CD14-positive monocyte (primary cell): ENCODE results near the gene OR9Q1. TPM values are rescaled to one million over a fixed set of nuclear protein-coding genes. Genes with fewer than 3 reads are reported as not detected.

Source experiments
- DNase-seq, 3 donors: peaks; one replicate each; pipeline ENCODE4 v3.0.0-alpha.2; 2011 to 2022
- H2AFZ ChIP-seq: 2 replicates; pipeline ENCODE4 v1.6.0; 2012; ENCODE audit warnings: mild to moderate bottlenecking, low read depth, low read length, inconsistent platforms; ENCODE audit not compliant: insufficient read depth, poor library complexity, severe bottlenecking
- H3K27ac ChIP-seq, 2 donors: 1 replicate in 1 of 2; 2 replicates in 1 of 2; pipeline ENCODE4 v1.5.1; 2012 to 2013; ENCODE audit warnings: low read length in 2 of 2, control low read depth in 1 of 2, inconsistent platforms in 1 of 2, low read depth in 1 of 2, mild to moderate bottlenecking in 1 of 2
- H3K27me3 ChIP-seq, 2 donors: one replicate each; pipeline versions ENCODE4 v1.6.0 to v1.6.1; 2011 to 2013; ENCODE audit warnings: low read length in 2 of 2; ENCODE audit not compliant: control insufficient read depth in 2 of 2, insufficient read depth in 2 of 2
- H3K36me3 ChIP-seq, 2 donors: replicated peaks in 1 of 2; 1 replicate in 1 of 2; 2 replicates in 1 of 2; pipeline versions ENCODE4 v1.5.1 to v1.6.1; 2012 to 2013; ENCODE audit warnings: low read length in 2 of 2, control low read depth in 1 of 2, inconsistent platforms in 1 of 2, mild to moderate bottlenecking in 1 of 2; ENCODE audit not compliant: insufficient read depth in 2 of 2, control insufficient read depth in 1 of 2
- H3K4me1 ChIP-seq, 2 donors: 1 replicate in 1 of 2; 2 replicates in 1 of 2; pipeline versions ENCODE4 v1.5.1 to v1.6.1; 2012 to 2013; ENCODE audit warnings: low read length in 2 of 2, control low read depth in 1 of 2, inconsistent platforms in 1 of 2, mild to moderate bottlenecking in 1 of 2, moderate library complexity in 1 of 2; ENCODE audit not compliant: insufficient read depth in 2 of 2, control insufficient read depth in 1 of 2
- H3K4me2 ChIP-seq: replicated peaks from 2 replicates; pipeline ENCODE3; 2012; ENCODE audit warnings: low read length, moderate library complexity, mild to moderate bottlenecking; ENCODE audit not compliant: poor library complexity, severe bottlenecking; ENCODE audit errors: extremely low read depth
- H3K4me3 ChIP-seq, 3 experiments: fragments of 200-600 bp in 1 of 3; sonication (generic) in 1 of 3; replicated peaks in 1 of 3; 1 replicate in 2 of 3; 2 replicates in 1 of 3; pipeline ENCODE4 v1.5.1; 2011 to 2013; ENCODE audit warnings: low read length in 3 of 3, mild to moderate bottlenecking in 3 of 3, control low read depth in 2 of 3, low read depth in 2 of 3, inconsistent platforms in 1 of 3, moderate library complexity in 1 of 3
- H3K79me2 ChIP-seq: 2 replicates; pipeline ENCODE4 v1.6.0; 2012; ENCODE audit warnings: mild to moderate bottlenecking, control low read depth, inconsistent platforms, low read length, moderate library complexity; ENCODE audit not compliant: insufficient read depth
- H3K9ac ChIP-seq: 2 replicates; pipeline ENCODE4 v1.6.0; 2017; ENCODE audit warnings: low read length, mild to moderate bottlenecking; ENCODE audit not compliant: insufficient read depth, poor library complexity, severe bottlenecking
- H3K9me3 ChIP-seq, 2 donors: replicated peaks in 1 of 2; 1 replicate in 1 of 2; 2 replicates in 1 of 2; pipeline versions ENCODE4 v1.5.1 to v1.6.1; 2012 to 2013; ENCODE audit warnings: low read length in 2 of 2, control low read depth in 1 of 2; ENCODE audit not compliant: control insufficient read depth in 1 of 2, insufficient read depth in 1 of 2
- H4K20me1 ChIP-seq: 2 replicates; pipeline ENCODE4 v1.6.0; 2012; ENCODE audit warnings: mild to moderate bottlenecking, low read length, control low read depth, moderate library complexity; ENCODE audit not compliant: insufficient read depth
- H3K27ac Mint-ChIP-seq, 7 donors: one replicate each; pipeline ENCODE4 v1.8.0; 2020; ENCODE audit warnings: mild to moderate bottlenecking in 7 of 7, mixed read lengths in 7 of 7, moderate library complexity in 6 of 7, inconsistent platforms in 2 of 7
- H3K27me3 Mint-ChIP-seq, 3 donors: one replicate each; pipeline ENCODE4 v1.8.0; 2021 to 2022; ENCODE audit warnings: low read depth in 3 of 3, mild to moderate bottlenecking in 3 of 3, mixed read lengths in 3 of 3, moderate library complexity in 3 of 3, inconsistent platforms in 1 of 3
- H3K36me3 Mint-ChIP-seq, 2 donors: one replicate each; pipeline ENCODE4 v1.8.0; 2020; ENCODE audit warnings: mixed read lengths in 2 of 2, inconsistent platforms in 1 of 2, mild to moderate bottlenecking in 1 of 2
- H3K4me1 Mint-ChIP-seq: one replicate; pipeline ENCODE4 v1.8.0; 2020; ENCODE audit warnings: mild to moderate bottlenecking, mixed read lengths
- H3K4me3 Mint-ChIP-seq, 2 donors: one replicate each; pipeline ENCODE4 v1.8.0; 2020; ENCODE audit warnings: mild to moderate bottlenecking in 2 of 2, mixed read lengths in 2 of 2, moderate library complexity in 1 of 2
- H3K9me3 Mint-ChIP-seq, 7 donors: one replicate each; pipeline ENCODE4 v1.8.0; 2020 to 2022; ENCODE audit warnings: mixed read lengths in 7 of 7, mild to moderate bottlenecking in 6 of 7, moderate library complexity in 6 of 7, inconsistent platforms in 2 of 7
- WGBS: methylation state at CpG from one replicate; pipeline ENCODE4 v1.1.5; 2013; ENCODE audit warnings: missing lambda C conversion rate; ENCODE audit not compliant: insufficient coverage; 5-methylcytosine and 5-hydroxymethylcytosine counted together
- intact Hi-C, 2 donors: fragments of 100-400 bp; cut with micrococcal nuclease; formaldehyde crosslinking; loops; one replicate each; pipeline versions ENCODE4 v1.15.0 to v1.15.1; 2023
- polyA plus RNA-seq, 3 donors: library from polyadenylated mRNA; depleted of rRNA in 1 of 3; unstranded in 2 of 3; stranded (reverse) in 1 of 3; fragments of 300-500 nt in 2 of 3; fragments of >200 nt in 1 of 3; fragmentation: Illumina TruSeq in 2 of 3; gene quantifications; 1 replicate in 2 of 3; 2 replicates in 1 of 3; pipeline ENCODE4 v1.2.3, GENCODE V29; 2012 to 2021
- TF ChIP-seq, protein P1 (sequence below): fragments of 200-600 bp; IDR thresholded peaks from one replicate; pipeline ENCODE4 v1.8.0; 2022; ENCODE audit warnings: antibody characterized with exemption, mild to moderate bottlenecking

OR9Q1 gene
- polyA plus RNA-seq, 3 donors = not detected

DNA sequence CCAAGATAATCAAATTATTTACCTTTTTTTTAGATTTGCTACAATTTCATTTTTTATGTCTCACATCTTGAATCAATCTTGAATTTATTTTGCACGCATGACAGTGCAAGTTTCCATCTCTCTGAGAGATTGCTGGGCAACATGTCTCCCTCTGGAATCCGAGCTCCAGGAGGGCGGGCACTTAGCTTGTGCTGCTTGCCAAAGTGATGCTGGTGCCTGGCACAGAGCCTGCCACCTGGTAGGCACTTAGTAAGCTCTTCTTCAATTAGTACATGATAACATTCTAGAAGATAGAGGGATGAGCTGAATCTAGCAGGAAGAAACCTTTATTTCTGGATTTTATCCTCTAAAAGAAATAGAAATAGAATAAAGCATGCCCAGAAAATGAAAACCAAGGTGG is 129.1 kb downstream of the OR9Q1 start:
- Mint-ChIP-seq H3K9me3 (peaks cover 0 to 7% (median 0%) of the 10 kb centered on the region in 7 donors), H3K27ac (no peak overlapping the region), H3K4me3 (no peak overlapping the region), H3K4me1 (peaks cover 3% of the 10 kb centered on the region), H3K36me3 (no peaks in the 10 kb centered on the region), H3K27me3 (peaks cover 0 to 4% (median 0%) of the 10 kb centered on the region in 3 donors)
- peaks cover 0 to 4% of the 10 kb centered on the region in 2 donors for H3K4me1 ChIP-seq
- no peaks in the 10 kb centered on the region for H3K36me3 ChIP-seq
- H3K4me3 ChIP-seq = no peak overlapping the region
- intact Hi-C loops = no loop called here
- DNase-seq = no peak
- no peak overlapping the region for H3K27ac ChIP-seq
- no peak overlapping the region for H2AFZ ChIP-seq
- no peaks in the 10 kb centered on the region for H4K20me1 ChIP-seq
- H3K79me2 ChIP-seq = no peaks in the 10 kb centered on the region
- TF ChIP-seq, protein P1, sequence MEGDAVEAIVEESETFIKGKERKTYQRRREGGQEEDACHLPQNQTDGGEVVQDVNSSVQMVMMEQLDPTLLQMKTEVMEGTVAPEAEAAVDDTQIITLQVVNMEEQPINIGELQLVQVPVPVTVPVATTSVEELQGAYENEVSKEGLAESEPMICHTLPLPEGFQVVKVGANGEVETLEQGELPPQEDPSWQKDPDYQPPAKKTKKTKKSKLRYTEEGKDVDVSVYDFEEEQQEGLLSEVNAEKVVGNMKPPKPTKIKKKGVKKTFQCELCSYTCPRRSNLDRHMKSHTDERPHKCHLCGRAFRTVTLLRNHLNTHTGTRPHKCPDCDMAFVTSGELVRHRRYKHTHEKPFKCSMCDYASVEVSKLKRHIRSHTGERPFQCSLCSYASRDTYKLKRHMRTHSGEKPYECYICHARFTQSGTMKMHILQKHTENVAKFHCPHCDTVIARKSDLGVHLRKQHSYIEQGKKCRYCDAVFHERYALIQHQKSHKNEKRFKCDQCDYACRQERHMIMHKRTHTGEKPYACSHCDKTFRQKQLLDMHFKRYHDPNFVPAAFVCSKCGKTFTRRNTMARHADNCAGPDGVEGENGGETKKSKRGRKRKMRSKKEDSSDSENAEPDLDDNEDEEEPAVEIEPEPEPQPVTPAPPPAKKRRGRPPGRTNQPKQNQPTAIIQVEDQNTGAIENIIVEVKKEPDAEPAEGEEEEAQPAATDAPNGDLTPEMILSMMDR = no peak
- WGBS = 100% methylated on average over 2 of the region's 3 CpGs
- no peaks in the 10 kb centered on the region for H3K27me3 ChIP-seq
- H3K4me2 ChIP-seq = no peak overlapping the region
- H3K9me3 ChIP-seq = no peaks in the 10 kb centered on the region
- no peak overlapping the region for H3K9ac ChIP-seq

GRCh38 chr11:58164389-58164788 is 140.7 kb downstream of the OR9Q1 start:
- no peak overlapping the region for H3K27ac Mint-ChIP-seq
- Histone ChIP-seq H3K4me3 (no peak overlapping the region), H3K79me2 (no peaks in the 10 kb centered on the region), H3K9ac (no peak overlapping the region), H4K20me1 (no peaks in the 10 kb centered on the region), H3K27me3 (no peaks in the 10 kb centered on the region), H3K9me3 (peaks cover 0 to 3% of the 10 kb centered on the region in 2 donors), H3K36me3 (no peaks in the 10 kb centered on the region), H3K4me1 (no peaks in the 10 kb centered on the region), H3K27ac (no peak overlapping the region), H2AFZ (no peak overlapping the region), H3K4me2 (no peak overlapping the region)
- H3K36me3 Mint-ChIP-seq = no peaks in the 10 kb centered on the region
- intact Hi-C loops = no loop called here
- H3K27me3 Mint-ChIP-seq = no peaks in the 10 kb centered on the region
- H3K4me3 Mint-ChIP-seq = no peak overlapping the region
- TF ChIP-seq, protein P1 = no peak
- peaks cover 0 to 3% (median 0%) of the 10 kb centered on the region in 7 donors for H3K9me3 Mint-ChIP-seq
- 100% methylated on average over 1 of the region's 4 CpGs for WGBS
- H3K4me1 Mint-ChIP-seq = no peaks in the 10 kb centered on the region
- no peak for DNase-seq
